ENCODE results near the gene EXD3.

- TF ChIP-seq REST (IDR thresholded peaks at IDR 0.05; ENCODE audit: low read depth), result no peak
- TF ChIP-seq, protein P1, sequence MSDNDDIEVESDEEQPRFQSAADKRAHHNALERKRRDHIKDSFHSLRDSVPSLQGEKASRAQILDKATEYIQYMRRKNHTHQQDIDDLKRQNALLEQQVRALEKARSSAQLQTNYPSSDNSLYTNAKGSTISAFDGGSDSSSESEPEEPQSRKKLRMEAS (IDR thresholded peaks at IDR 0.05), result no peak
- TF ChIP-seq CREB1 (IDR thresholded peaks at IDR 0.05; ENCODE audit: low read depth), result no peak
- TF ChIP-seq RAD21 (IDR thresholded peaks at IDR 0.05; ENCODE audit: low read depth), result no peak
- TF ChIP-seq TEAD4 (IDR thresholded peaks at IDR 0.05), result no peak
- TF ChIP-seq YY1 (IDR thresholded peaks at IDR 0.05; ENCODE audit: low read depth), result no peak
- TF ChIP-seq NFIC (IDR thresholded peaks at IDR 0.05), result no peak
These were observed 67.1 kb downstream of the EXD3 start for GRCh38 chr9:137355761-137356365.

All from Ishikawa (cell line).